HG02759 (cell line): ENCODE measurements around the gene PRPF19.

Experiments
- ATAC-seq: cut with Tn5 transposase; IDR thresholded peaks from one replicate; pipeline ENCODE4 v1.9.1; 2021; ENCODE audit warnings: mild to moderate bottlenecking, moderate library complexity; ENCODE audit not compliant: unreplicated experiment

Gene PRPF19

DNA sequence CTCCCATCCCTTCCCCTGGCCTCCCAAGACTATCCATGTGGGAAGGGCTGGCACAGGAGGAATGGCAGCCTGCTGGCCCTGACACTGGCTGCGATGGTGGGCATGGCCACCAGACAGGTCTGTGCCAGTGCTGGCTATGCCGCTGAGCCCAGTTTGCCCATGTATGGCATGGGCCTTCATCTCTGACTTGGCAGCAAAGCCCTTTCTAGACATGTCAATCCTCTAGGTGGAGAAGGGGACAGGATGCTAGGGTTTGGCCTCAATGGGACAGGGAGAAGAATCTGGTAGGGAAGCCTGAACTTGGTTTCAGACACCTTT, 30.3 kb downstream of the PRPF19 start:
- no peak for ATAC-seq

DNA sequence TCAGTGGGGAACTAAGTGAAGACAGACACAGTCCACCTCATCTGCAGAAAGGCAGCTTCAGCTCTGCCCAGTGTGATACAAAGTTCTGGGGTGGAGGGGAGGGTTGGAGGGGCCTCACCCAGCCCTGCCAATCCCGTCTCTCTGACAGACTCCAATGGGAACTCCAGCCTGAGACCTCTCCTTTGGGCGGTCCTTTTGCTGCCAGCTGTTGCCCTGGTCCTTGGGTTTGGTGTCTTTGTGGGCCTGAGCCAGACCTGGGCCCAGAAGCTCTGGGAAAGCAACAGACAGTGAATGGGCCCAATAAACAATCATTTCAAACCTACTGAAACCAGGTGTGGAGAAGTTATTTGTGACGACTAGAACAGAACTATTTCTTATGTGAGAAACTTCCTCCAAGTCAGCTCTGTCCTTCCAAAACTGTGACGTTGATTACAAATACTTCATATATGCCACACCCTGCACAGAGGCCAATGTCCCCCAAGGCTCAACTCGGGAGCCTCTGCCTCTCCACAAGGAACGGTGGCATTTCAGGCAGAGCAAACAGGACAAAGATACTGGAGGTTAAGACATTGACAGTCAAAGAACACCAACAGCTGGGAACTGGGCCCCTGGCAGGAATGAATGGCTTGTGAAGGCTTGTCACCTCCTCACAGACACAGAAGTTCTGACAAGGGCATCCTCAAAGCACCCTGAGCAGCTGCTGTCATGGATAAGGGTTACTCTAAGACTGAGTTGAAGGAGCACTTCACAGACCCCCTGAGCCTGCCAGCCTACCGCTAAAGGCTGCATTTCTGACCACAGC, 30.8 kb downstream of the PRPF19 start:
- ATAC-seq: no peak

DNA sequence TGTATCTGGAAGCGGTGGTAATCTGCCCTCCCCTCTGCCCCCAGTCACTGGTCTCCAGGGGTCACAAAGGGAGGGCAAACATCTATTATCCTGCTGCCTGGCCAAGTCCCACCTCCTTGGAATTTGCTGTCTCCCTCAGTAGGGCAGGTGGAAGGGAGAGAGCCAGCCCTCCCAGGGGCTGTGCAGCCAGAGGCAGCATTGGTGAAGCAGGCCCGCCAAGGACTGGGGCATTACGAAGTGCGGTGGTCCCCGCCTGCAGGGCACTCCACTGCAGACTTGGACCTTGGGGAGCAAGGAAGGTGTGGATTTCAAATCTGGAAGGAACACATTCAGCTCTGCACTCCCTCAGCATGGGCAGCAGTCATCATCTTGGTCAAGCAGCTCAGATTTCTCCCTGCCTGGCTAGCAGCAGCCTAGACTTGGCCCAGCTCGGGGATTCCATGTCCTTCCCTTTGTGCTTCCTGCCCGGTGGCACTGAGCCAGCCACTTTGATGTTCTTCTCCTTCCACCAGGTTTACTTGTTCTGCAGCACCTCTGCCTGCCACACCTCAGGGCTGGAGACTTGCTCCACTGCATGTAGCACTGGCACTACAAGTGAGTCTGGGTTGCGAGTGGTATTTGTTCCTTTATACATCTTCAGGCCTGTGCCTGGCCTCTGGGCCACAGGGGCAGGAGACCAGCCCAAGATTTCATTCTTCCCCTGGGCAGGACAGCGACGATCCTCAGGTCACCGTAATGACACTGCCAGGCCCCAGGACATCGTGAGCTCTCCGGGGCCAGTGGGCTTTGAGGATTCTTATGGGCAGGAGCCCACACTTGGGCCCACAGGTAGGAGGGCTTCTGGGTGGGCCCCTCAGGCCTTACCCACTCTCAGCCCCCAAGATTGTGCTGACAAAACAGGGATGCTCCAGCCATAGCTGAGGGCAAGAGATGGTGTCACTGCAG, 31.7 kb downstream of the PRPF19 start:
- ATAC-seq: no peak

DNA sequence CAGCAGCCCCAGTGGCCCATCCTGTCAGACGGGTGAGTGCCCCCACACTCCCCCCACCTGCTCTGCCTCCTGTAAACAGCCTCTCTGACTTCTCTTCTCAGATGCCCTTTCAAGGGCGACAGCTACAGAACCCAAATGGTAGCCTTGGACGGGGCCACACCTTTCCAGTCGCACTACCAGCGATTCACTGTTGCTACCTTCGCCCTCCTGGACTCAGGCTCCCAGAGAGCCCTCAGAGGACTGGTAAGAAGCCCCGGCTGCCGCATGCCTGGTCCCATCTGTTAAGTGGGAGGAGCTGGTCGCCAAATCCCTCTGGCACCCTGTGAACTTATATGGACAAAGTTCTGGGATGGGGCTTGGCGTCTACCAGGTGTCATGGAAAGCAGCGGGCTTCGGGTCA, 32.9 kb downstream of the PRPF19 start:
- no peak for ATAC-seq

DNA sequence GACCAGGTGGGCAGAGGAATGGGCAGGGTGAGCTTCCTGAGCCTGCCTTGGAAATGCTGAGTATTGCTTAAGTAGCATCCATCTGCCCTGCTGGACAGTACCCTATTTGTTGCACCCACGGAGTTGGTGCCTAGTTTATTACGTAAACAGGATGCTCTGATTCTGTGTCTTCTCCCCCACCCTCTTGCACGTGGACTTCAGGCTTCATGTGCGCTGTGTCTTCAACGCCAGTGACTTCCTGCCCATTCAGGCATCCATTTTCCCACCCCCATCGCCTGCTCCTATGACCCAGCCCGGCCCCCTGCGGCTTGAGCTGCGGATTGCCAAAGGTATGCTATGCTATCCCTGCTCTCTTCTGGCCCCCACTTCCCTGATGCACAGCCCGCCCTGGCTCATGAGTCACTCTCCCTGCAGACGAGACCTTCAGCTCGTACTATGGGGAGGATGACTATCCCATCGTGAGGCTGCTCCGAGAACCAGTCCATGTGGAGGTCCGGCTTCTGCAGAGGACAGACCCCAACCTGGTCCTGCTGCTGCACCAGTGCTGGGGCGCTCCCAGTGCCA, 33.3 kb downstream of the PRPF19 start:
- no peak for ATAC-seq

DNA sequence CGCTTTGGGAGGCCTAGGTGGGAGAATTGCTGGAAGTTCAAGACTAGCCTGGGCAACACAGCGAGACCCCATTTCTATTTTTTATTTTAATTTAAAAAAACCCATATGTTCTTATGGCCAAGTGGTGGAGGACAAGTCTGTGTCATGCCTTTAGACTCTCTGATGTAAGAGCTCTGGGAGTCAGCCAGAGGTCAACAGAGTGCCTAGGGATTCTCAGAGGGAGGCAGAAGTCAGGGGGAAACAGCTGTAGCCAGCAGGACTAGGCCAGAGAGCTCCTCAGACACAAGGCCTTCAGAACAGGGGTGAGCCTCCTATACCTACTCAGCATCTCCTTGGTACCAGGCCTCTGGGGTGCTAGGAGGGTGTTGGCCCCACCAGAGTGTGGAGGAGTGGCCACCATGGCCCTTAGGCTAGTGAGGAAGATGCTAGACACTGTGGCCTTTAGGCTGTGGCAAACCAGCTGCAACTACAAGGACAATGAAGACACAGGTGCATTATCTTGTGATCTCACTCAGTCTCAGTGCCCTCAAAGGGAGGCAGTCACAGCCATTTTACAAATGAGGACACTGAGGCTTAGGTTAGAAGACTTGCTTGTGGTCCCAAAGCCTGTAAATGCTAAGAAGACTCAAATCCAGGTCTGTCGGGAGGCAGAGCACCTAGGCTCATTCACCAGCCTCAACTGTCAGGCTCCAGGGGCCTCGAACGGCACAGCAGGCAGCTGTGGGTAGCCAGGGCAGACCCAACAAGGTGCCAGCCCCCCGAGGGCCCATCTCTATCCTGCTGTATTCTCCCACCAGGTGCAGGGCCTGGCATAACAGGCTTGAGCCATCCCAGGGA, 34.0 kb downstream of the PRPF19 start:
- no peak for ATAC-seq

DNA sequence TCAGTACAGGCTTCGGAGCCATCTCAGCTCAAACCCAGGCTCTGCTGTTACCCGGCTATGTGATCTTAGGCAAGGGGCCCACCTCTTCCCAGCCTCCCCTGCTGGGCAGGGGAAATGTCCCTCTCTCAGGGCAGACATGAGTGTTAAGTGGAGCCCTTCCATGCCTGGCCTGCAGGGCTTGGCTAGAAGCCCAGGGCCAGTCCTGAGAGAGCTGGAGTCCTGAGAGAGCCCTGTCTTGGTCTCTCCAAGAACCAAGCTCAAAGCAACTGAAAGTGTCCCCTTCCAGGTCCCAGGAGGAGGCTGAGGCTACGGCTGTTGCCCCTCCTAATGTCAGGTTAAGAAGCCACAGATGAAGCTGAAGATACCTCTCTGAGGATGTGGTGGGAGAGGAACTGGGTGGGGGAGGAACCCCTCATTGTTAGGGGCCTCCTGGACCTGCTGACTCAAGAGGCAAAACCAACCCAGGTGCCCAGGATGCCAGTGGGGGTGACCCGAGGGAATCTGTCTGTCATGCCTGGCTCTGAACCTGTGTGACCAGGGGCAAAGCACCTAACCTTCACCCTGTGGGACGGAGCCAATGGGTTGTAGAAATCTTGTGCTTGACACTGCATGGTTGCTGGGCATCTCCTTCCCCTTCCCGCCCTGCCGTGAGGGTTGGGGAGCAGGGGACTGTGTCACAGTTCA, 34.9 kb downstream of the PRPF19 start:
- ATAC-seq: no peak

DNA sequence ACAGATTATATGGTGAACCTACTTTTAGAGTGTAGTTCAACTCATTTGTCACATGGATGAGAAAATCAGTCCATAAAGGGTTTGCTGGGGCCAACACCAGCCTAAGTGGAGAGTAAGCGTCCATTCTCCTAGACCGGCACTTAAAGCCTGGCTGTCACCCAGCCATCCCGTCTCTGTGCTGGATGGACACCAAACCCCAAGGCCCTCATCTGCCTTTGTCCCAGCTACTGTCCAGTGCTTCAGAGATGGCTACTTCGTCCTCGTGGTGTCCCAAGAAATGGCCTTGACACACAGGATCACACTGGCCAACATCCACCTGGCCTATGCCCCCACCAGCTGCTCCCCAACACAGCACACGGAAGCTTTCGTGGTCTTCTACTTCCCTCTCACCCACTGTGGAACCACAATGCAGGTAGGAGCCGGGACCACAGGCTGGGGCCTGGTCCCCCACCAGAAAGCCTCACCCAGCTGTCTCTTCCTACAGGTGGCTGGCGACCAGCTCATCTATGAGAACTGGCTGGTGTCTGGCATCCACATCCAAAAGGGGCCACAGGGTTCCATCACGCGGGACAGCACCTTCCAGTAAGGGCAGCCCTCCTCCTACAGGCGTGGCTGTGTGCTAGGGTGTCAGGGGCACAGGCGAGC, 35.5 kb downstream of the PRPF19 start:
- ATAC-seq: no peak

DNA sequence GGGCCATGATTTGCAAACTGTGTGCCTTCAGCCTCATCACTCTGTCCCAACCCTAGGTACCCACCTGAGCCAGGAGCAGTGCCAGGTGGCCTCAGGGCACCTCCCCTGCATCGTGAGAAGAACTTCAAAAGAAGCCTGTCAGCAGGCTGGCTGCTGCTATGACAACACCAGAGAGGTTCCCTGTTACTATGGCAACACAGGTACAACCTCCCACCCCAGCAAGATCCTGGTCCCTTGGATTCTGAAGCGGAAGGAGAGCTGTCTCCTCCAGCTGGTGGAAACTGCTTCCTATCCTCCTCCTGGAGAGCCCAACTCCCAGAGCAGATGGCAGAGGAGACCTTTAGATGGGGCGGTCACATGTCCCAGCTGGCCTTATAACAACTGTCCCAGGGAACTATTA, 36.1 kb downstream of the PRPF19 start:
- no peak for ATAC-seq

DNA sequence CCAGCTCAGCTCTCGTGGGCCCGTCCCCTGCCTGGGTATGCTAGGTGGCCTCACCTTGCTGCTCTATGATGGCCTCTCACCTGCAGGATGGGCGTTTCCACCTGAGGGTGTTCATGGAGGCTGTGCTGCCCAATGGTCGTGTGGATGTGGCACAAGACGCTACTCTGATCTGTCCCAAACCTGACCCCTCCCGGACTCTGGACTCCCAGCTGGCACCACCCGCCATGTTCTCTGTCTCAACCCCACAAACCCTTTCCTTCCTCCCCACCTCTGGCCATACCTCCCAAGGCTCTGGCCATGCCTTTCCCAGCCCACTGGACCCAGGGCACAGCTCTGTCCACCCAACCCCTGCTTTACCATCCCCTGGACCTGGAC, 36.9 kb downstream of the PRPF19 start:
- no peak for ATAC-seq

DNA sequence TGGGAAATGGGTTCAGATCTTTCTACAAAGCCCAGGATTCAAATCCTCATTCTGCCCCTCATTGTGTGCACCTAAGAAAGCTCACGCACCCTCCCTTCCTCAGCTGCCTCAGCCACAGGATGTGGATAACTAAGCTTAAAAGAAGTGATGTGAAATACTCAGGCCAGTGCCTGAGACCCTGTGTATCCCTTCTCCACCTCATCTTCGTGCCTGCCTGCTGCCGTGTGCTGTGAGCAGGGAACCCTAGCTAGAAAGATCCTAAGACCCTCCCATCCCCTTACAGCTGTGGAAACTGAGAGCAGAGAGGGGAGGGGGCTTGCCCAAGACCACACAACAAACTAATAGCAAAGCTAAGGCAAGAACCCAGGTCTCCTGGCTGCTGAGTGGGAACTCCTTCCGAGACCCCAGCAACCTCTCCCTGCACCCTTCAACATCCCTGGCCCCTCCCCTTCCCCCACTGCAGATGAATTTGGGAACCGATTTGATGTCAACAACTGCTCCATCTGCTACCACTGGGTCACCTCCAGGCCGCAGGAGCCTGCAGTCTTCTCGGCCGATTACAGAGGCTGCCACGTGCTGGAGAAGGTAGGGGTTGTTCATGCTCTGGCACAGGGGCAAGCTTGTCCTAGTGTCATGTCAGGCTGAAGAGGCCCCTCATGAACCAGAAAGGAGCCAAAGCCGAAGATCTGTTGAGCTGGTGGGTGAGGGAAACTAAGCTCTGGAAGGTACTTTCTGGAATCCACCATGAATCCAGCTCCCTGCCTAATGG, 37.5 kb downstream of the PRPF19 start:
- no peak for ATAC-seq

DNA sequence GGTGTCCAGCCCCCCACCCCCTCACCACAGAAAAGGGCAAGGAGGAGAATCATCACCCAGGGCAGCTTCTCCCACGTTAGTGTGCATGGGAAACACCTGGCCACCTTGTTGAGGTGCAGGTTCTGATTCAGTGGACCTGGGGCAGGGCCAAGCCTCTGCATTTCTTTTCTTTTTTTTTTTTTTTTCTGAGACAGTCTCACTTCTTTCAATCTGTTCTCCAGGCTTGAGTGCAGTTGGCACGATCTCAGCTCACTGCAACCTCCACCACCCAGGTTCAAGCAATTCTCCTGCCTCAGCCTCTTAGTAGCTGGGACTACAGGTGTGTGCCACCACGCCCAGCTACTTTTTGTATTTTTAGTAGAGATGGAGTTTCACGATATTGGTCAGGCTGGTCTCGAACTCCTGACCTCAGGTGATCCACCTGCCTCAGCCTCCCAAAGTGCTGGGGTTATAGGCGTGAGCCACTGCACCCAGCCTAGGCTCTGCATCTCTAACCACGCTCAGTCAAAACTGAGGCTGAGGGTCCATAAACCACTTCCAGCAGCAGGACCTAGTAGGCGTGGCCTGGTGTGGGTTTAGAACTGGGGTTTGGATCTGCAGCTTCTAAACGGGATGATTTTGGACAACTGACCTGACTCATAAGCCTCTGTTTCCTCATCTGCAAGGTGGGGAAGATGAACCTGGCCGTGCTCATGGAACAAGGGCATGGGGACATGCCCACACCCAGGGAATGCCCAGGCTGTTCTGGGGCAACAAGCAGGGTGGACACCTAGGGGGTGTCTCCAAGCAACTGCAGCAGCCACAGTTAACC, 38.3 kb downstream of the PRPF19 start:
- ATAC-seq: no peak

DNA sequence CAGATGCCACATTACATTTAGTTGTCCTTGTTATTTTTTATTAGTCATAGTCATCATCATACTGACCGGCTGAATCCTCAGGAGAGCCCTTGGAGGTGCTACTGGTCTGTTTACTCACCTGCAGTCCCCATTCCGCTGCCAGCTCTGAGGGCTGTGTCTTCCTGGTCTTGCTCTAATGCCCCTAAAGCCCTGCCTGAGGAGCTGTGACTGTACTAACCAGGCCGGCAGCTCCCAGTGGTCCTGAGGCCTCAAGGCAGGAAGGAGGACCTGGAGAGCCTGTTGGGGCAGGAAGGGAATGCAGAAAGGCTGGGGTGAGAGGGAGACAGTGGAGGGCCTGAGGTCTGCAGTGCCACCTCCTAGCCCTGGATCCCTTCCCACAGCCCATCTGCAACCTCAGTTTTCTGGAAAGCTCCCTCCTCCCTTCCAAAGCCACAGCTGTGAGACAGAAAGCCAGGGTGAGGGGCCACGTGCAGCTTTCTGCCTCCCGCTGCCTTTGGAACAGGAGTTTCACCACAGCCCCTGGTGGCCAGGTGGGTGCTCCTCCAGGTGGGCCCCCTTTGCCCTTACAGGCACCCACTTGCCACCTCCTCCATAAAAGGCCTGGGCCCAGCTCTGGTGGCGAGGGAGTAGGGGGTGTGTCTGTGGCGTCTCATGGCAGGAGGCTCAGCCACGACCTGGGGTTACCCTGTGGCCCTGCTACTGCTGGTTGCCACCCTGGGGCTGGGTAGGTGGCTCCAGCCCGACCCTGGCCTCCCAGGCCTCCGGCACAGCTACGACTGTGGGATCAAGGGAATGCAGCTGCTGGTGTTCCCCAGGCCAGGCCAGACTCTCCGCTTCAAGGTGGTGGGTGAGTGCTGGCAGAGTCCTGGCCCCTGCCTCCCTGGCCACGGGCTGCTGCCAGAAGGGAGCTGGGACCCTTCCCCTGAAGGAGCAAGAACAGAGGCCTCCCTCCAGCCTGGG, 39.2 kb downstream of the PRPF19 start, which contains the start of gene ZP1:
Gene ZP1, plus strand, starts transcription at position 632 of the 960 bp plus-strand sequence. Its CDS starts 20 bp downstream, at position 652.
- no peak for ATAC-seq

DNA sequence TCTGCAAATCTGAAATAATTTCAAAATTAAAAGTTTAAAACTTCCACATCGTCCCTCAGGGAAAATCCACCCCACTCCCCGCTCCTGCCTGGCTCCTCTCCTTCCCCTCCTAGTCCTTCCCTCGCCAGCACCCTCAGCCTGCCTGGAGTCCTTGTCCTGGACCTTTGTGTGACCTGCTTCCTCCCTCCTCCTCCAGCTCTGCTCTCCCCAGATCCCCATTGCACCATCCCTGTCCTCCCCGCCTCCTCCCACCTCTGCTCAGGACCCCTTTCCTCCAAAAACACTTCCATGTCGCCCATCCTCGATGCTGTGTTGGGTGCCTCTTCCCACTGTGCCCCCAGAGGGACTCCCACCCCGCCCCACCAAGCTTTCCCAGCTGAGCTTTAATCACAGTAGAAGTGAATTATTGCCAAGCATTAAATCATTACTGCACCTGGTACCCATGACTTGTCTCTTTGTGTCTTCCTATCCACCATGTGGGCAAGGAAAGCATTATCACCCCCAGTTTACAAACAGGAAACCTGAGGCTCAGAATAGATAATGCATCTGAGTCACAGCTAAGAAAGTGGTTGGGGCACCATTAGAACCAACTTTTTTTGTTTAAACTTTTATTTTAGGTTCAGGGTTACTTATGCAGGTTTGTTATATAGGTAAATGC, 41.4 kb downstream of the PRPF19 start:
- no peak for ATAC-seq

DNA sequence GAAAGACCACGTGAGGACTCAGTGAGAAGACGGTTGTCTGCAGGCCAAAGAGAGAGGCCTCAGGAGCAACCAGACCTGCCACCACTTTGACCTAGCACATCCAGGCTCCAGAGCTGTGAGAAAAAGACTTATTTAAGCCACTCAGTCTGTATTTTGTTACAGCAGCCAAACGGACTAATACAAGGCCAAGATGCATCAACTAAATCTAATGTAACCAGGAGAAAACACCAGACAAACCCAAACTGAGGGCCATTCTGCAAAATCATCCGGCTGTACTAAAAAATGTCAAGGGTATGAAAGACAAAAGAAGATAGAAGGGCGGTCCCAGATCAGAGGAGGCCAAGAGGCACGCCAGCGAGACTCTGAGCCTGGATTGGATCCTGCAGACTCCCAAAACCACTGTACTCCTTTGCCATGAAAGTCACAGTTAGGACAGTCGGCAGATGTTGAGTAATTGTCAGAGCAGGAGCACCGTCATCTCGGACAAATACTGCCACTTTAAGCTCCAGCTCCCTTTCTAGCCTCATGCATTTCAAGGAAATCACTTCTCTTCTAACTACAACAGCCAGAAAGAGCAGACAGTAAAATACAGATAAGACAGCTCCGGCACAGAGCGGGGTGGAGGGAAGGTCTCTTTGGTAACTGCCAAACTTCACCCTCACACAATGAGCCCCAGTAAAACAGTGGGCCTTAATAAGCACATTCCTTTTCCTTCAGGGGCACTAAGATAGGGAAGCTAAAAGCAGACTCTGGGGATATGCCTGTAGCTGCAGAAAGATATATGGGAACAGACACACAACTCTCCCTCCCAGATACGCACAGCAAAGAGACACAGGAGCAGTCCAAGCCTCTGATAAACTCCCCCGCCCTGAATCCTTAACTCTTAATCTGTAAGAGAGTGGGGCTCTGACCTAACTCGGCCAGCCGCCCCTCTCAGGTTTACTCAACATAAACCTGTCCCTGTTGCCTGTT, 42.5 kb downstream of the PRPF19 start:
- no peak for ATAC-seq
